Panc1 (cell line): ENCODE data around the gene MMRN2. TPM values are rescaled to one million over a fixed set of nuclear protein-coding genes. Genes with fewer than 3 reads are reported as not detected.

Experiments used
- ATAC-seq: fragments of 200-7000 bp; cut with Tn5 transposase; 2 replicates; pipeline ENCODE4 v1.9.1; 2020; ENCODE audit warnings: mild to moderate bottlenecking, moderate library complexity
- BruUV-seq: library from RNA; stranded (reverse); fragments of 400-500 nt; replicated peaks from 2 replicates; lab custom pipeline; 2021; lab: Mats Ljungman, UMichigan
- CTCF ChIA-PET: fragments of 300-600 bp; sonication (Branson Sonifier 250); formaldehyde crosslinking; loops from one replicate; lab custom pipeline; 2022; ENCODE audit warnings: antibody characterized with exemption; lab: Charles Lee
- POLR2A ChIA-PET: fragments of 300-600 bp; sonication (Branson Sonifier 250); formaldehyde crosslinking; loops from one replicate; lab custom pipeline; 2022; ENCODE audit warnings: antibody characterized with exemption; lab: Charles Lee
- DNase-seq: peaks from one replicate; pipeline ENCODE4 v3.0.0-alpha.2; 2010; ENCODE audit warnings: low read depth, low spot score
- H3K27ac ChIP-seq: 2 replicates; pipeline ENCODE4 v1.5.1; 2011; ENCODE audit warnings: mild to moderate bottlenecking, low read length, inconsistent platforms
- H3K27me3 ChIP-seq: fragments of 200-500 bp; sonication (Bioruptor generic); 2 replicates; pipeline ENCODE4 v1.6.0; 2014; ENCODE audit warnings: low read length, inconsistent platforms; ENCODE audit not compliant: control insufficient read depth, insufficient read depth
- H3K36me3 ChIP-seq: fragments of 200-500 bp; sonication (Bioruptor generic); 2 replicates; pipeline ENCODE4 v1.5.1; 2014; ENCODE audit warnings: inconsistent platforms, mild to moderate bottlenecking, low read length, moderate library complexity; ENCODE audit not compliant: control insufficient read depth, insufficient read depth
- H3K4me1 ChIP-seq: 2 replicates; pipeline ENCODE4 v1.5.1; 2011; ENCODE audit warnings: inconsistent platforms, mild to moderate bottlenecking, low read length, moderate library complexity; ENCODE audit not compliant: control insufficient read depth, insufficient read depth
- H3K4me3 ChIP-seq, 2 experiments: 2 replicates each; pipeline ENCODE4 v1.5.1; 2011 to 2012; ENCODE audit warnings: low read depth in 2 of 2, low read length in 2 of 2, mild to moderate bottlenecking in 2 of 2, inconsistent platforms in 1 of 2, moderate library complexity in 1 of 2
- H3K9me3 ChIP-seq: fragments of 200-500 bp; sonication (Bioruptor generic); 2 replicates; pipeline ENCODE4 v1.5.1; 2014; ENCODE audit warnings: low read depth, mild to moderate bottlenecking, inconsistent platforms, low read length, moderate library complexity; ENCODE audit not compliant: control insufficient read depth, insufficient read depth
- POLR2AphosphoS5 ChIP-seq: IDR thresholded peaks from 2 replicates; pipeline ENCODE4 v1.6.1; 2012; ENCODE audit warnings: mild to moderate bottlenecking, low read depth, low read length, moderate library complexity
- SIN3A ChIP-seq: IDR thresholded peaks from 2 replicates; pipeline ENCODE4 v1.6.1; 2012; ENCODE audit warnings: low read depth, mild to moderate bottlenecking, low read length, moderate library complexity, borderline replicate concordance; ENCODE audit not compliant: insufficient read depth
- TCF7L2 ChIP-seq: IDR thresholded peaks from 2 replicates; pipeline ENCODE4 v1.6.1; 2011; ENCODE audit warnings: mild to moderate bottlenecking, low read depth, low read length, inconsistent platforms
- in situ Hi-C: cut with HindIII; loops from 2 replicates; pipeline ENCODE4 v1.10.0; 2016; ENCODE audit warnings: low sequenced_read_pairs, low pct_unique_long_range_greater_than_20kb
- intact Hi-C: fragments of 100-400 bp; cut with micrococcal nuclease; formaldehyde crosslinking; loops from one replicate; pipeline ENCODE4 v1.10.0; 2022; ENCODE audit not compliant: unreplicated experiment
- total RNA-seq: library from RNA; stranded (reverse); gene quantifications from one replicate; pipeline ENCODE4 v1.2.1, GENCODE V29; 2021; ENCODE audit not compliant: unreplicated experiment
- TF ChIP-seq, protein P1 (sequence below): fragments of 450-650 bp; IDR thresholded peaks from 2 replicates; pipeline ENCODE4 v1.5.1; 2017; ENCODE audit warnings: mild to moderate bottlenecking
- TF ChIP-seq, protein P2 (sequence below), 2 experiments: IDR thresholded peaks; 2 replicates each; pipeline ENCODE4 v1.6.1; 2011 to 2012; ENCODE audit warnings: low read depth in 2 of 2, control low read depth in 1 of 2, low read length in 1 of 2, mild to moderate bottlenecking in 1 of 2, moderate library complexity in 1 of 2; ENCODE audit not compliant: insufficient read depth in 1 of 2

MMRN2 gene
- total RNA-seq, 1 experiment from 2014 or later = 1.0 TPM

DNA sequence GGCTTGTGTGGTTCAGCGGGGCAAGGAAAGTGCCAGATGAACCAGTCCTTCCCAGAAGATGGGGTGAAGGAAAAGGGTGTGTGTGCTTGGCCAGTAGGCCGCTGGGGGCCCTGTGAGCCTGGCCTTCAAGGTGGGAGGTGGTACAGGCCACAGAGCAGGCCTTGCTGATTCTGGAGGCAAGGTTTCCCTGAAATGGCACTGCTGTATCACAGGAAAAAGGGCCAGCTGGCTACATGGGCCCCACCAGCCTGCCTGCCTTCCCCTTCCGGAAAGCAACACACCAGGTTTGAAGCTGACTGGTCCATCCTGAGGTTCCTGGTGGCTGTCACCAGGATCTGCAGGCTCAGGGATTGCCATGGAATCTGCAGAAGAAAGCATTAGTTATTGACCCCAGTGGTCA is 12.5 kb downstream of the MMRN2 start:
- no peak for ATAC-seq
- BruUV-seq = no TSS peak
- POLR2A ChIA-PET = no interaction called here
- in situ Hi-C loops (no loop called here), intact Hi-C loops (no loop called here)
- H3K4me1 ChIP-seq = no peaks in the 10 kb centered on the region
- CTCF ChIA-PET = interaction anchor here (1.2 to 1.8 kb wide), 2 partner anchors 12 to 22 kb away, joined by 3 to 15 read pairs; no protein-coding TSS in a partner anchor
- no peaks in the 10 kb centered on the region for H3K9me3 ChIP-seq
- H3K27ac ChIP-seq = no peak overlapping the region
- no peak for TF ChIP-seq SIN3A
- TF ChIP-seq, protein P1, sequence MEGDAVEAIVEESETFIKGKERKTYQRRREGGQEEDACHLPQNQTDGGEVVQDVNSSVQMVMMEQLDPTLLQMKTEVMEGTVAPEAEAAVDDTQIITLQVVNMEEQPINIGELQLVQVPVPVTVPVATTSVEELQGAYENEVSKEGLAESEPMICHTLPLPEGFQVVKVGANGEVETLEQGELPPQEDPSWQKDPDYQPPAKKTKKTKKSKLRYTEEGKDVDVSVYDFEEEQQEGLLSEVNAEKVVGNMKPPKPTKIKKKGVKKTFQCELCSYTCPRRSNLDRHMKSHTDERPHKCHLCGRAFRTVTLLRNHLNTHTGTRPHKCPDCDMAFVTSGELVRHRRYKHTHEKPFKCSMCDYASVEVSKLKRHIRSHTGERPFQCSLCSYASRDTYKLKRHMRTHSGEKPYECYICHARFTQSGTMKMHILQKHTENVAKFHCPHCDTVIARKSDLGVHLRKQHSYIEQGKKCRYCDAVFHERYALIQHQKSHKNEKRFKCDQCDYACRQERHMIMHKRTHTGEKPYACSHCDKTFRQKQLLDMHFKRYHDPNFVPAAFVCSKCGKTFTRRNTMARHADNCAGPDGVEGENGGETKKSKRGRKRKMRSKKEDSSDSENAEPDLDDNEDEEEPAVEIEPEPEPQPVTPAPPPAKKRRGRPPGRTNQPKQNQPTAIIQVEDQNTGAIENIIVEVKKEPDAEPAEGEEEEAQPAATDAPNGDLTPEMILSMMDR = no peak
- no peak for DNase-seq
- no peaks in the 10 kb centered on the region for H3K36me3 ChIP-seq
- no peak overlapping the region for H3K4me3 ChIP-seq
- no peaks in the 10 kb centered on the region for H3K27me3 ChIP-seq

DNA sequence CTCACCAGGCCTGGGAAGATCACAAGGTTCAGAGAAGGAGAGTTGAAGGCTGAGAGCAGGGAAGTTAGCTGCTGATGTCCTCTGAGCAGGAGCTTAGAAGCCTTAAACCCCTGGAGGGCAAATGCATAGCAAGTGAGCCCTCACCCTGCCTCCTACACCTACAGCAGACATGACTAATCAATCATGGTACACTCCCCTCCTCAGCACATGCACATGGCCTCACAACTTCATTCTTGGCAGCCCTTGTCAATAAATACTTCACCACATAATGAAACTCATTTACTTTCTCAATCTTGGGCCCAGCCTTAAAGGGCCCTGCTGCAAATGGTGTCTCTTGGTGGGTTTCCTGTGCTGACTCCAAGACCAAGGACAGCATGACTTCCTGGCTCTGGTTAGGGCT is 12.9 kb downstream of the MMRN2 start:
- Histone ChIP-seq H3K4me3 (no peak overlapping the region), H3K36me3 (no peaks in the 10 kb centered on the region), H3K27me3 (no peaks in the 10 kb centered on the region), H3K27ac (no peak overlapping the region), H3K4me1 (no peaks in the 10 kb centered on the region), H3K9me3 (no peaks in the 10 kb centered on the region)
- in situ Hi-C loops (no loop called here), intact Hi-C loops (no loop called here)
- no peak for ATAC-seq
- TF ChIP-seq, protein P1 = no peak
- TF ChIP-seq, protein P2, sequence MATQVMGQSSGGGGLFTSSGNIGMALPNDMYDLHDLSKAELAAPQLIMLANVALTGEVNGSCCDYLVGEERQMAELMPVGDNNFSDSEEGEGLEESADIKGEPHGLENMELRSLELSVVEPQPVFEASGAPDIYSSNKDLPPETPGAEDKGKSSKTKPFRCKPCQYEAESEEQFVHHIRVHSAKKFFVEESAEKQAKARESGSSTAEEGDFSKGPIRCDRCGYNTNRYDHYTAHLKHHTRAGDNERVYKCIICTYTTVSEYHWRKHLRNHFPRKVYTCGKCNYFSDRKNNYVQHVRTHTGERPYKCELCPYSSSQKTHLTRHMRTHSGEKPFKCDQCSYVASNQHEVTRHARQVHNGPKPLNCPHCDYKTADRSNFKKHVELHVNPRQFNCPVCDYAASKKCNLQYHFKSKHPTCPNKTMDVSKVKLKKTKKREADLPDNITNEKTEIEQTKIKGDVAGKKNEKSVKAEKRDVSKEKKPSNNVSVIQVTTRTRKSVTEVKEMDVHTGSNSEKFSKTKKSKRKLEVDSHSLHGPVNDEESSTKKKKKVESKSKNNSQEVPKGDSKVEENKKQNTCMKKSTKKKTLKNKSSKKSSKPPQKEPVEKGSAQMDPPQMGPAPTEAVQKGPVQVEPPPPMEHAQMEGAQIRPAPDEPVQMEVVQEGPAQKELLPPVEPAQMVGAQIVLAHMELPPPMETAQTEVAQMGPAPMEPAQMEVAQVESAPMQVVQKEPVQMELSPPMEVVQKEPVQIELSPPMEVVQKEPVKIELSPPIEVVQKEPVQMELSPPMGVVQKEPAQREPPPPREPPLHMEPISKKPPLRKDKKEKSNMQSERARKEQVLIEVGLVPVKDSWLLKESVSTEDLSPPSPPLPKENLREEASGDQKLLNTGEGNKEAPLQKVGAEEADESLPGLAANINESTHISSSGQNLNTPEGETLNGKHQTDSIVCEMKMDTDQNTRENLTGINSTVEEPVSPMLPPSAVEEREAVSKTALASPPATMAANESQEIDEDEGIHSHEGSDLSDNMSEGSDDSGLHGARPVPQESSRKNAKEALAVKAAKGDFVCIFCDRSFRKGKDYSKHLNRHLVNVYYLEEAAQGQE (IDR thresholded peaks at IDR 0.05; ENCODE audit: insufficient read depth in 1 of 2, low read depth in 2 of 2, low read length in 1 of 2) = no peak
- TF ChIP-seq SIN3A (no peak), POLR2AphosphoS5 (no peak), TCF7L2 (no peak)
- ChIA-PET POLR2A (no interaction called here), CTCF (no interaction called here)
- no peak for DNase-seq
- no TSS peak for BruUV-seq
